GM19035 (cell line): ENCODE data around the gene NAT10.
"Not testable (repeated sequence)": the region's sequence is repeated elsewhere in the genome, so short reads cannot be mapped to it uniquely, and the experiment has no call there.

Experiments used
- ATAC-seq: cut with Tn5 transposase; IDR thresholded peaks from one replicate; pipeline ENCODE4 v1.9.1; 2021; ENCODE audit not compliant: unreplicated experiment

NAT10 gene

DNA sequence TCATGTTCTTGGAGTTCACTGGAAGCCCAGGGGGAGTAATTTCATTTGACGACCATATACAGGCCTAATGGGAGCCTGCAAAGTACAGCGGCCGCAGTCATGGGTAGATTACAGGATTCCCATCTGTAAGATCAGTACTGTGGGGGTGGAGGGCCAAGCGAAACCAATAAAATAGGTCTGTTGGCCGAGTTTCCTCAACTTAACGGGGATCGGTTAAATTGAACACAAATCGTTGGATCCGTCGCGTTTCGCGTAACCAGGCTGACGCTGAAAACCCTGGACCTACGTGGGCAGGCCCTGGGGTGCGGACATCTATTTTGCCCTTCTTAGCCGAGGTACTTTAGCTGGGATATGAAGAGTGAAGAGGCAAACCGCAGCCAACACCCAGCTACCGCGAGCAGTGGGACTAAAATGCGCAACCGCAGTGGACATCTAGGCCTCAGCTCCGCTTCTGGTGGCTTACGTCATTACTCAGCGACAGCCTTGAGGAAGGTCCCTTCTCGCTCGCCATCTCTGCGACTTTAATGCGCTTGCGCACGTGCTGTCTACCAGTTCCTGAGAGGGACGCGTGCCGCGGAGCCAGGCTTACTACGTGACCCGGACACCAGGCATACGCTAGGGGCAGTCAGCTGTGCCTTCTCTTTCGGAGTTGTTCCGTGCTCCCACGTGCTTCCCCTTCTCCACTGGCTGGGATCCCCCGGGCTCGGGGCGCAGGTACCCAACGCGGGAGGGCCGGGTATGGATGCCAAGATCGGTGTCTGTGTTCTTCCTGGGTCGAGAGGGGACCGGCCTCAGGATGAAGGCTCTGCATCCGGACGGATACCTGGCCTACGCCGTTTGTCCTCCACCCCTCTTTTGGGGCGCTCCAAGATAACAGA, at the start of gene NAT10:
TSS of gene NAT10 (plus strand) at position 551 of the 878 bp plus-strand sequence. CDS start 2,597 bp downstream, outside the sequence.
- peak; percentile 94 for ATAC-seq

DNA sequence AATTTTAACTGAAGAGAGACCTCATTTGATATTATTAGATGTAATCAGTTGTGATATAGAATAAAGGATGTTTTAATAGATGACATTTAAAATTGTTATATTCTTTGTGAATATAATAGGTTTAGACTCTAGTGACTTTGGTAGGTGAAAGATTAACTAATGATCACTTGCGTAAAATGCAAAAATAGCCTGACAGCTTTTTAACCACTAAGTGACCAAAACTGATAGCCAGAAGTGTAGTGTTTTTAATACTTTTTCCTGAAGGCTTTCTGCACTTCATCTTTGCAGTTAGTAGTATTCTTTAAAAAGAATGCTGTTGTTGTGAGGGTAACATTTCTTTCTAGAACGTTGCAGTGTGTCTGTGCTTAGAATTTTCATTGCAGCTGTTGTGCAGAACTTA, 48.8 kb upstream of the NAT10 start:
- ATAC-seq: no peak

DNA sequence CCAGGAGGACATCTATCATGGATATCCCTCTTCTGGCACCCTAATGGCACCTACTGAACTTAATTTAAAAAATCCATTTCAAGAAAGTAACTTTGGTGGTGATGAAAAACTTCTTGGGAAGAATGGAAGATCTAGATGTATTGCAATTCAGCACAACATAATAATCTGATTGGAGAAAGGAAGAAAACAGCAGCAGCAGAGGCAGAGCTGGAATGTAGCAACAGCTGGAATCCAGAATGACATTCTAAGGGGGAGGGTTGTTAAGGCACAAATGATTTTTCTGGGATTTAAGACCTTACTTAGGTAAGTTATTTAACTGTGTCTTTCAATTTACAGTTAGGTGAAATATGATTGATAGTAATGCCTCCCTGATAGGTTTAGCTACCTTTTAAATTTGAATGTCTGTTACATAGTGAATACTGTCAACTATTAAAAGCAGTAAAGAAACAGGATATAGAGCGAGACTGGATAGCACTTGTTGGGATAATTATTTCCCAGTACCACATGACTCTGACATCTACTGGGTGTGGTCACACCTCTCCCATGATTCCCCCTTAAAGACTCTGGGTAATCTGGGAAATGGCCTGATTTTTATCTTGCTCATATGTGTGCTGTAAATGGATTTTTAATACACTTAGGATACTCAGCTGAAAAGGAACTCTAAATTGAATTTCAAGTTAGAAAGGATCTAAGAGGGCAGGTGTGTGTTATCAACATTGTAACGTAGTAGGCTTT, 42.2 kb upstream of the NAT10 start:
- ATAC-seq: no peak

DNA sequence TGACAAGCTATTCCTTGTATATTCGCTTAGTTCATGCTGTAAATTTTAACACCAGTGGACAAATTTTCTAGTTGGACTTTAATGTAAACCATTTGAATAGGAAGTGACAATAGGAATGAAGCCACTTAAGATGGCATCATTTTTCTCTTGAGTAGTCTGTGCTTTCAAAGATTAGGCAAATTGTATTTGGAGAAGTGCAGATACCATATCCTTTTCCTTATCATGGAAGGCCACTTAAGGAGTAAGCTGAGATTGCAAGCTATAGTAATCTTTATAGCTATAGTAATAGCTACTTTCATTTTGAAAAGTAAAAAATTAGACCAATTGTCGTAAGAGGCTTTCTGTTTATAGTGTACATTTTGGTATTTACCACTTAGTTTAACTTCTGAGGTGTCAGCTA, 41.1 kb upstream of the NAT10 start:
- ATAC-seq: no peak

DNA sequence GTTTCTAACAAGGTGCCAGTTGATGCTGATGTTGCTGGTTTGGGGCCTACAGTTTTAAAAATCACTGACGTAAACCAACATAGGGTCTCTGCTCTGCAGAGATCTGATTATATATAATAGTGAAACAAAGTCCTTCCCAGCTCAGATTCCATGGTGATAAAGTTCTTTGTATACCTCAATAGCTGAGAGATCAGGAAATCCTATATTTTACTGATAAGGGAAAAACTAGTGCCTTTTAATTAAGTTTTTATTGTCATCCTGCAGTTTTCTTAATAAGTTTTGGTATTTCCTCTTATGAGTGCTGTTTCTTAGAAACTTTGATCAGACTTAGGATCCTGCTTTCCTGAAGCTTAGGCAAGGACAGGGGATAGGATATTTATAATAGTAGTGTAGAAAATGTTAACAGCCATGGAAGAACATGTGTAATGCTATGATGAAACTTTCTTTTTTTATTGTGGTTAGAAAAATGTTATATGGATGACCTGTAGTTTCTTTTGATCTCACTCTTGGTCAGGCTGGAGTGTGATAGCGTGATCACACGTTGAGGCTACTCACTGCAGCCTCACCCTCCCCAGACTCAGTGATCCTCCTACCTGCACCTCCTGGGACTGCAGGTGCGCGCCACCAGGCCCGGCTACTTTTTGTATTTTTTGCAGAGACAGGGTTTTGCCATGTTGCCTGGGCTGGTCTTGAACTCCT, 39.8 kb upstream of the NAT10 start:
- no peak for ATAC-seq

DNA sequence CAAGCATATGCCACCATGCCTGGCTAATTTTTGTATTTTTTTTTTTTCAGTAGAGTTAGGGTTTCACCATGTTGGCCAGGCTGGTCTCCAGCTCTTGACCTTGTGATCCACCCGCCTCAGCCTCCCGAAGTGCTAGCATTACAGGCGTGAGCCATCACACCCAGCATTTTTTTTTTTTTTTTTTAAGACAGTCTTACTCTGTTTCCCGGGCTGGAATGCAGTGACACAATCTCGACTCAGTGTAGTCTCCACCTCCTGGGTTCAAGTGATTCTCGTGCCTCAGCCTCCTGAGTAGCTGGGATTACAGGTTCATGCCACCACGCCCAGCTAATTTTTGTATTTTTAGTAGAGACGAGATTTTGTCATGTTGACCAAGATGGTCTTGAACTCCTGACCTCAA, 38.7 kb upstream of the NAT10 start:
- not testable (repeated sequence) for ATAC-seq

DNA sequence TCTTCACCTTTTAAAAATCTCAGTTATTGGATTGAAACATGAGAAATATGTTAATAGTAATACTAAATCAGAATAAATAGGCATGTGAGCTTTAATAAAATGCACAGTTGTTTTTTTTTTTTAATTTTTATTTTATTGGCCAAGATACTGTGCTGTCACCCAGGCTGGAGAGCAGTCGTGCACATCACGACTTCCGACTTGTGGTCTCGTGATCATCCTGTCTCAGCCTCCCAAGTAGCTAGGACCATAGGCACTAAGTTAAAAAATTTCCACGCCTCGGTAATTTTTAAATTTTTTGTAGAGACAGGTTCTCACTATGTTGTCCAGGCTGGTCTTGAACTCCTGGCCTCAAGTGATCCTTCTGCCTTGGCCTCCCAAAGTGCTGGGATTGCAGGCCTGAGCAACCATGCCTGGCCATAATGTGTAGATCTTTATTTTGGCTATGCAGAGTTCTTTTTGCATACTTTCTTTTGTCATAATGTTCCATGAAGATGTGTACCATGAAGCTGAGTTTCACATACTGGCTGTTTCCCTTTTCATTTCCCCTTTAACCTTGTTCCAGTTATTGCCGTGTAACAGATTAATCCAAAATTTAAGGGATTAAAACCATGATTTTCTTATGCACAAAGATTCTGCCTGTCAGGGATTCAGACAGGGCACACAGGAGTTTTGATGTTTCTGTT, 37.9 kb upstream of the NAT10 start:
- peak; percentile 52 for ATAC-seq

DNA sequence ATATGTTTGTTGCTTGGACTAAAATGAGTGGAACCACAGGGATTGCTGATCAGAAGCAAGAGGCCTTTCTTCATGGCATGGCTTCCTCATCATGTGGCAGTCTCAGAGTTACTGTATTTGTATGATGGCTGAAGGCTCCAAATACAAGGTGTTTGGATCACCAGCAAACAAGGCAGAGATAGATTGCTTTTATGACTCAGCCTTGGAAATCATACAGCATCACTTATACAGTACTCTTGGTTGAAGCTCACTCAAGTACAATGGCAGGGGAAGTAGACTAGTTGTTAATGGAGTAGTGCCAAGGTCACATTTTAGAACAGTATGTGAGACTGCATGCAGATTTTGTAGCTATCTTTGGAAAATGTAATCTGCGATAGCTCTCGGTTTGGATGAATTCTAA, 37.3 kb upstream of the NAT10 start:
- no peak for ATAC-seq

DNA sequence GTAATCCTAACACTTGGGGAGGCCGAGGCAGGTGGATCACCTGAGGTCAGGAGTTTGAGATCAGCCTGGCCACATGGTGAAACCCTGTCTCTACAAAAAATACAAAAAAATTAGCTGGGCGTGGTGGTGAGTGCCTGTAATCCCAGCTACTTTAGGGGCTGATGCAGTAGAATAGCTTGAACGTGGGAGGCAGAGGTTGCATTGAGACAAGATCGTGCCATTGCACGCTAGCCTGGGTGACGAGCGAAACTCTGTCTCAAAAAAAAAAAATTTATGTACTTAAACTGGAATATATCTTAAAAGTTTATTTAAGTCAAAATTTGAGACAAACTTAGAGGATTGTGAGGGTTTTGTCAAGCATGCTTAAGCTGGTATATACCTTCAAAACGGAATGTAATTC, 34.1 kb upstream of the NAT10 start:
- ATAC-seq: not testable (repeated sequence)

DNA sequence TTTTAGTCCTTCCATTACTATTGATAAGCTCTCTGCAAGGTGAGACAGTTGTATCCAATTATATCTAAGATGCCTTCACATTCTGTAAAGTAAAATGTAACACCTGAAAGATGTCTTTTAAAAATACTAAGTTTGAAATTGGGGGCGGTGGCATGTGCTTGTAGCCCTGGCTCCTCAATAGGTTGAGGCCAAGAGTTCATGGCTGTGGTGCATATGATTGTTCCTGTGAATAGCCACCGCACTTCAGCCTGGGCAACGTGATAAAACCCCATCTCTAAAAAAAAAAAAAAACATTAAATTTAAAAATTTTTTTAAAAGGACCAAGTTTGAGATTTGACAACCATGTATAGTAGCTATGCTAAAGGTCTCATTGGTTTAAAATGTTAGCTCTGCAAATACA, 33.4 kb upstream of the NAT10 start:
- no peak for ATAC-seq

DNA sequence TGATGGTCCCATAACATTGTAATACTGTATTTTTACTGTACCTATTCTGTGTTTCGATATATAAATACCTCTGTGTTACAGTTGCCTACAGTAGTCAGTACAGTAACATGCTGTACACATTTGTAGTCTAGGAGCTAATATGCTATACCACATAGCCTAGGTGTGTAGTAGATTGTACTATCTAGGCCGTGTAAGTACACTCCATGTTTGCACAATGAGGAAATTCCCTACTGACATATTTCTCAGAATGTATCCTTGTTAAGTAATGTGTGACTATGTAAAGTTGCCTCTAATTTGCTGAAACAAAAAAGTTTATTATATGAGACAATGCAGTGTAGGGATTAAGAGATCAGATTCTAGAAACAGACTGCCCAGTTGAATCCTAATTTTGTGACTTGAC, 32.6 kb upstream of the NAT10 start:
- ATAC-seq: no peak

DNA sequence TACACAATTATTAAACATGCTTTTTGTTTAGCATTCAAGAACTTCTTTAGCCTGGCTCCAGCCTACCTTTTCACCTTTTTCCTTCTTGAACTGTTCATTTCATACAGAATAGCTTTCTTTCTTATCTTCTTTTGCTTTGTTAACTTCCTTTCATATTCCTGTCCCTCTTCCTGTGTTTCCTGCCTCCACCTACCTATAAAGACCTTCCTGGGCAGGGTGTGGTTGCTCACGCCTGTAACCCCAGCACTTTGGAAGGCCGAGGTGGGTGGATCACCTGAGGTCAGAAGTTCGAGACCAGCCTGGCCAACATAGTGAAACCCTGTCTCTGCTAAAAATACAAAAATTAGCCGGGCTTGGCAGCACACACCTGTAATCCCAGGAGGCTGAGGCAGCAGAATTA, 31.0 kb upstream of the NAT10 start:
- no peak for ATAC-seq

DNA sequence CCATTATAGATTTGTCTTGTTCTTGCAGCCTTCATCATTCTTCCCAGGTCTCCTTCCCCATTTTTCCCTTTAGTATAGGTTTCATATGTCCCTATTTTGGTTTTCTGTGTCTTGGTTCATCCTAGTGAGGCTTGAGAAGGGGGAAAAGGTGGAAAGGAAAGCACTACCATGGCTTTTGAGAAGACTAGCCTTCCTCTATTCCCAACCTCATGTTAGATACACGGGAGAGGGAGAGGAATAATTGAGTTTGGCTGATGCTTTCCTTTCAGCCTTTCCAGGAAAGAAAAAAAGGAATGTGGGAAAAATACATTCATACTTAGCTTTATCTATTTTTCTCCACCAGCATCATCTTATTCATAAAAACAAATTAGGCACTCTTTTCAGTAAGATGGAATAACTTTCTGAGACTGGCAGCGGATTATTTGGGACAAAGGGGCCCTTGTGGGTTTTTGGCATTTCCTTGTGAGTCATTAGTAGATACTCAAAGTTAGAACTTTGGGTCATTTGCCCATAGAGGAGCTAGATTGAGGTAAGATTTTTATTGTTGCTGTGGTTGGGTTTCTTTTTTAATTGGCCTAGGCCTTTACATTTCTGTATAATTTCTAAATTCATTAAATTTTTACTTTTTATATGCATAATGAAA, 30.1 kb upstream of the NAT10 start:
- ATAC-seq: no peak

DNA sequence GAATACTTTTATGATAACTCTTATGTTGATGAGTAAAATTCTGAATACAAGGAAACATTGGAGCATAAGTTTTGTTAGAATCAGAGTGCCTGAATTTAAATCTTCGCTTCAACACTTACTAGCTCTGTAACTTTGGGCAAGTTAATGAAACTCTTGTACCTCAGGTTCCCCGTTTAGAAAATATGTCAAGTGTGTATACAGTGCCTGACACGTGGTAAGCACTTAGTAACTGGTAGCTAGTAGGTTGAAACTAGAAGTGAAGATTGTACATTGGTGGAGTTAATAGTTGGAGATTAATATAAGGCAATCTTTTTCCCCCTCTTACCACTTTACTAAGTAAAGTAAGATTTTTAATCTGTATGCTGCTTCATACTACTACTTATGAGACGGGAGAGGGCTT, 24.8 kb upstream of the NAT10 start:
- ATAC-seq: no peak

DNA sequence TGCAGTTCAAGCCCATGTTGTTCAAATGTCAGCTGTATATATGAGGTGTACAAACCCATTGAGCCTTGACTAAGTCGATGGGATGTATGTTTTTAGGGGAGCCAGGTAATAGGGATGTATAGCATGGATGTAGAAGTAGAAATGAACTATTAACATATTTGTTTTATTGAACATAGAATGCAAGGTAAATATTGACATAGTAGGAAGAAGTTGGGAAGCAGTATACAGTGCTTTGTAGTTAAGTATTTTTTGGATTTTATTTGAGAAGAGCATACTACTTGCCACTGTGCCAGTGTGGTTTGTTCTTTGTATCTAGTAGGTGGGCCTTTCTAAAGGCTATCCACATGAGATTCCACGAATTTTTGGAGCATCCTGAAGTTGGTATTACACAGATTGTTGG, 20.8 kb upstream of the NAT10 start:
- no peak for ATAC-seq

DNA sequence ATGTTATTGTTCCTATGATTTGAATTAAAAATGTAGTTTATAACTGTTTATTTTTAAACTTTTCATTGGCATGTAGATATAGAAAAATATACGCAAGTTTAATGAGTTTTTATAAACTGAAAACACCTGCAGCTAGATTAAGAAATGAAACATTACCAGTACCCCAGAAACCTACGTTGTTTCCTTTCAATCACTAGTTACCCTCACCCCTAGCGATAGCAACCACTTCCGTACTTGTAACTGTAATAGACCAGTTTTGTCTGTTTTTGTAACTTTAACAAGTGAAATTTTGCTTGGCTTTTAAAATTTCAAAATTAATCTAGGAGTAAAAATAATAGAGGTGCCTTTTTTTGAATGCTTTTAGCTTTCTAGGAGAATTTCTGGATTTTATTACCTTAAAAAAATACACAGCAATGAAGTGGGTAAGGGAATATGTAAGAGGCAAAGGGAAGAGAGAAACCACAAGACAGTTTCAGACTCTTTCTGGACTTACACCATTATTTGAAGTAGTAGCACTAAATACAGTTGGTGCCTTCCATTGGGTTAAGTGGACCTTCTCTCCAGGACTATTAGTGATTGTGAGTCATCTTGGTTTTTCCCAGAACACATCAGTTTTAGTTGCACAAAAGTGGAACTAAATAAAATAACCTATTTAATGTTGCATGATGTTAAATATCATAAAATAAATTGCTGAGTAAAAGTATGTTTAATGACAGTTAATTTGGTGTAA, 18.7 kb upstream of the NAT10 start:
- no peak for ATAC-seq

DNA sequence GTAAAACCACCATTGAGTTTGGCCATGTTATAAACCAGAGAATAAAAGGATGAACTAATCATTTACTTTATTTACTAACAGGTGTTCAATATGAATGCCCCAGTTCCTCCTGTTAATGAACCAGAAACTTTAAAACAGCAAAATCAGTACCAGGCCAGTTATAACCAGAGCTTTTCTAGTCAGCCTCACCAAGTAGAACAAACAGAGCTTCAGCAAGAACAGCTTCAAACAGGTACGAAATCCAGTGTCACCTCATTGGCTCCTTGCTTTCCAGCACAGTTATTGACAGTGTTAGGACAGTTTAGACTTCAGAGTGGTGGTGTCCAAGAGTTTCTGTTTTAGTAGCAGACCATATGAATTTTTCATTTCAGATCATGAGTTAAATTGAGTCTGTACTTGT, 13.6 kb upstream of the NAT10 start:
- ATAC-seq: no peak

DNA sequence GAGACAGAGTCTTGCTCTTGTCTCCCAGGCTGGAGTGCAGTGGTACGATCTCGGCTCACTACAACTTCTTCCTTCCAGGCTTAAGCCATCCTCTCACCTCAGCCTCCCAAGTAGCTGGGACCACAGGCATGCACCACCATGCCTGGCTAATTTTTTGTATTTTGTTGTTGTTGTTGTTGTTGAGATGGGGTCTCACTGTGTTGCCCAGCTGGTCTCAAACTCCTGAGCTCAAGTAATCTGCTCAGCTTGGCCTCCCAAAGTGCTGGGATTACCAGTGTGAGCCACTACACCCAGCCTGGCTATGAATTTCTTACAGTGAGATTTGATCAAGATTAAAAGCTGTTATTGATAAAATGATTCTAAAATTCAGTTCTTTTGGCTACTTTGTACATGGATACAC, 10.5 kb upstream of the NAT10 start:
- ATAC-seq: not testable (repeated sequence)

DNA sequence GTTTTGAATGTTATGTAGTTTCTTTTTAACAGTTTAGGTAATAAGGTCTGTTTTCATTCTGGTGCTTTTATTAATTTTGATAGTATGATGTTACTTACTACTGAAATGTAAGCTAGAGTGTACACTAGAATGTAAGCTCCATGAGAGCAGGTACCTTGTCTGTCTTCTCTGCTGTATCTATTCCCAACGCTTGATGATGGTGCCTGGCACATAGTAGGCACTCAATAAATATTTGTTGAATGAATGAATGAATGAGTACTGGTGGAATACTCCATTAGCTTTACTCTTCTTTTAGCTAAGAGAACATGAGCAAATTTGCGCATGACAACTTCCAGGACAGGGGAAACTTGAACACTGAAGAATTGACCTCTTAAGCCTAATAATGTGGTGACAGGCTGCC, 6.6 kb upstream of the NAT10 start:
- ATAC-seq: no peak

DNA sequence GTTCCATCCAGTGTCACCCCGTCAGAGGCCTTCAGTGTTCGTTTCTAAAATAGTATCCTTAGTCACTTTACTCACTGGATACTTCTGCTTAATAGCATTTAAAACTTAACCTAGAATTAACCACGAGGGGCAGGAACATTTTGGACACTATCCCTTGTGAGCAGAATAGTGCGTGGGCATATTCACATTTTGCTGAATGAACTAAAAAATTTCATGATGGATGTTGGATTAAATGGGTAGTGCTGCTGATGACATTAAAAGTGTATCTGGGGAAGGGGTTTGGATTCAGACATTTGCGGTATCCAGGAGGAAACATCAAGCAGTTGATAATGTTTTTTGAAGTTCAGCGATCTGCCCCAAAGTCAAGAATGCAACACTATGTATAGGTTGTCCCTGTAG, 750 bp upstream of the NAT10 start:
- no peak for ATAC-seq
